GM12872 (cell line): Measurements from ENCODE around the gene IFT20.

Experiments used
- CTCF ChIP-seq: IDR thresholded peaks from 3 replicates; pipeline ENCODE4 v1.5.1; 2011; ENCODE audit warnings: low read depth, mild to moderate bottlenecking, low read length, moderate library complexity; ENCODE audit not compliant: insufficient read depth

IFT20 gene

GRCh38 chr17:28357901-28358197 lies 22.6 kb upstream of the IFT20 start:
- no peak for TF ChIP-seq CTCF

GRCh38 chr17:28357061-28357900 lies 22.0 kb upstream of the IFT20 start, which contains the start of gene POLDIP2:
Gene POLDIP2, minus strand, starts transcription at chr17:28357527. Its CDS starts 79 bp downstream, at chr17:28357448.
- no peak for TF ChIP-seq CTCF

- no peak for TF ChIP-seq CTCF
These were observed 15.0 kb upstream of the IFT20 start for GRCh38 chr17:28350271-28350670.

- TF ChIP-seq CTCF = no peak
These were observed 13.7 kb upstream of the IFT20 start for GRCh38 chr17:28348979-28349378.

- TF ChIP-seq CTCF = no peak
These were observed 12.1 kb upstream of the IFT20 start for GRCh38 chr17:28347261-28347891.

- 0 out of 3 replicates have a peak, but pooled peaks have one; percentile 24 for TF ChIP-seq CTCF
These were observed 11.5 kb upstream of the IFT20 start for GRCh38 chr17:28346746-28347246.

GRCh38 chr17:28346199-28346580 lies 10.9 kb upstream of the IFT20 start:
- TF ChIP-seq CTCF = no peak
